ENCODE data around the gene BUD23. TPM values are rescaled to one million over a fixed set of nuclear protein-coding genes. Genes with fewer than 3 reads are reported as not detected.

The BUD23 gene
- total and polyA plus RNA-seq, 2 donors (not counting 3 experiments of a cell fraction or from before 2014, with no cell fraction given): 62.1 to 64.6 TPM

DNA sequence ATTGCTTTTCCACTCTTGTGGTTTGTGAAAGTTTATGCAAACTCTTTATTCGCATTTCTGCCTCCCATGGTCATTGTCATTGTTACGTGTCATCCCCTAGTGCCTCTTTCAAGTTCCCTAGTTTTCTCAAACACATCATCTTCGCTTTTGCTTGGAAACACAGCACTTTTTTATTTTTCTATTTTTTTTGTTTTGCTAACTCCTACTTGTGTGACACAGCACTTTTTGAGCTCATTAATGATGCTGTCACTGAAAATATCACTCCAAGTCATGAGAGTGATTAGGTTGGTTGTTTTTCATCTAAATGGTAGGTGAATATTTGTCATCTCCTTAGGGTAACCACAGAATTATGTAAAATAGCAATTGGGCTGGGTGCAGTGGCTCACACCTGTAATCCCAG is 44.6 kb downstream of the BUD23 start:
- ChIA-PET CTCF (interaction anchor here (0.8 to 3.8 kb wide), 4 partner anchors 10 to 121 kb away, joined by 3 to 34 read pairs (median 6); partner anchors contain the start of genes ABHD11 and VPS37D), POLR2A (no interaction called here)
- no peak for TF ChIP-seq EZH2 (IDR thresholded peaks at IDR 0.05; ENCODE audit: borderline replicate concordance, low read depth, low read length, severe bottlenecking)
- TF ChIP-seq, protein P1, sequence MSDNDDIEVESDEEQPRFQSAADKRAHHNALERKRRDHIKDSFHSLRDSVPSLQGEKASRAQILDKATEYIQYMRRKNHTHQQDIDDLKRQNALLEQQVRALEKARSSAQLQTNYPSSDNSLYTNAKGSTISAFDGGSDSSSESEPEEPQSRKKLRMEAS (IDR thresholded peaks at IDR 0.05; ENCODE audit: insufficient read depth, insufficient read length): no peak
- DNase-seq (ENCODE audit: low read depth, low spot score): no peak
- H3K79me2 ChIP-seq (ENCODE audit: control insufficient read depth, insufficient read depth, low read length): no peaks in the 10 kb centered on the region
- no peak for FAIRE-seq
- H3K4me2 ChIP-seq (ENCODE audit: insufficient read depth, low read length): no peak overlapping the region
- H3K27ac ChIP-seq (ENCODE audit: insufficient read depth, low read depth, low read length): no peak overlapping the region
- no peak overlapping the region for H3K4me3 ChIP-seq (replicated peaks in 1 of 3; ENCODE audit: insufficient read depth in 1 of 3, low read depth in 1 of 3, low read length in 3 of 3)
- H3K27me3 ChIP-seq (ENCODE audit: control insufficient read depth in 2 of 2, insufficient read depth in 2 of 2, low read length in 2 of 2): no peaks in the 10 kb centered on the region
- peaks cover 5% of the 10 kb centered on the region for H3K4me1 ChIP-seq (ENCODE audit: control insufficient read depth, extremely low read depth, insufficient read depth, low read length)
- H3K9me3 ChIP-seq (replicated peaks; ENCODE audit: control insufficient read depth, insufficient read depth, low read length): no peaks in the 10 kb centered on the region
- H4K20me1 ChIP-seq (replicated peaks; ENCODE audit: control insufficient read depth, extremely low read depth, insufficient read depth, low read length): no peaks in the 10 kb centered on the region
- H3K9ac ChIP-seq (replicated peaks; ENCODE audit: extremely low read depth, insufficient read depth, low read length): no peak overlapping the region
- no peaks in the 10 kb centered on the region for H3K9me1 ChIP-seq (replicated peaks; ENCODE audit: control insufficient read depth, extremely low read depth, insufficient read depth, low read length)
- dilution Hi-C loops (cut with MboI; ENCODE audit: extremely low pct_ligation_motif_present, low sequenced_read_pairs) (no loop called here), intact Hi-C loops (cut with micrococcal nuclease) (no loop called here)
- no TSS peak for BruUV-seq (replicated peaks)
- no peaks in the 10 kb centered on the region for H3K36me3 ChIP-seq (ENCODE audit: control insufficient read depth in 2 of 2, extremely low read depth in 1 of 2, insufficient read depth in 2 of 2, low read length in 2 of 2)
- H2AFZ ChIP-seq (ENCODE audit: low read depth, low read length): no peak overlapping the region

DNA sequence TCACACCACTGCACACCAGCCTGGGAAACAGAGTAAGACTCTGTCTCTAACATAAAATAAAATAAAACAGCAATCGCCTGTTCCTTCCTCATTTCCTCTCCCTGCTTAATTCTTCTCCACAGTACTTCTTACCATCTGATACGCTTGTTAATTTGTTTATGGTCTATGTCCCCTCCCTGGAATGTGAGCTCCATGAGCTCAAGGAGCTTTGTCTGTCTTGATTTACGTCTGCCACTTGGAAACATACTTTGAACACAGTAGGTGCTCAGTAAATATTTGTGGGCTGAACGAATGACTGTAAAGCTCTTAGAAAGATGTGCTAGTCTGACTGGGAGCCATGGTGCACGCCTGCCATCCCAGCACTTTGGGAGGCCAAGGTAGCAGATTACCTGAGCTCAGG is 45.2 kb downstream of the BUD23 start:
- CTCF ChIA-PET: interaction anchor here (0.8 to 3.8 kb wide), 5 partner anchors 10 to 122 kb away, joined by 3 to 34 read pairs (median 4); partner anchors contain the start of genes ABHD11 and VPS37D

More for the DNA sequence above, 45.2 kb downstream of the BUD23 start:
- Histone ChIP-seq H4K20me1 (replicated peaks; ENCODE audit: control insufficient read depth, extremely low read depth, insufficient read depth, low read length) (no peaks in the 10 kb centered on the region), H3K4me1 (ENCODE audit: control insufficient read depth, extremely low read depth, insufficient read depth, low read length) (peaks cover 5% of the 10 kb centered on the region), H3K36me3 (ENCODE audit: control insufficient read depth in 2 of 2, extremely low read depth in 1 of 2, insufficient read depth in 2 of 2, low read length in 2 of 2) (no peaks in the 10 kb centered on the region), H3K9me1 (replicated peaks; ENCODE audit: control insufficient read depth, extremely low read depth, insufficient read depth, low read length) (no peaks in the 10 kb centered on the region), H3K9me3 (replicated peaks; ENCODE audit: control insufficient read depth, insufficient read depth, low read length) (no peaks in the 10 kb centered on the region), H3K9ac (replicated peaks; ENCODE audit: extremely low read depth, insufficient read depth, low read length) (no peak overlapping the region), H3K27ac (ENCODE audit: insufficient read depth, low read depth, low read length) (no peak overlapping the region), H3K4me3 (replicated peaks in 1 of 3; ENCODE audit: insufficient read depth in 1 of 3, low read depth in 1 of 3, low read length in 3 of 3) (no peak overlapping the region), H3K4me2 (ENCODE audit: insufficient read depth, low read length) (no peak overlapping the region), H3K27me3 (ENCODE audit: control insufficient read depth in 2 of 2, insufficient read depth in 2 of 2, low read length in 2 of 2) (no peaks in the 10 kb centered on the region), H2AFZ (ENCODE audit: low read depth, low read length) (no peak overlapping the region), H3K79me2 (ENCODE audit: control insufficient read depth, insufficient read depth, low read length) (no peaks in the 10 kb centered on the region)
- dilution Hi-C loops (cut with MboI; ENCODE audit: extremely low pct_ligation_motif_present, low sequenced_read_pairs) (no loop called here), intact Hi-C loops (cut with micrococcal nuclease) (no loop called here)
- no peak for DNase-seq (ENCODE audit: low read depth, low spot score)
- FAIRE-seq: no peak
- POLR2A ChIA-PET: no interaction called here
- BruUV-seq (replicated peaks): no TSS peak
- TF ChIP-seq GATA2 (IDR thresholded peaks at IDR 0.05; ENCODE audit: insufficient read depth, insufficient read length, low read depth, low read length) (no peak), JUN (IDR thresholded peaks at IDR 0.05; ENCODE audit: borderline replicate concordance, insufficient read depth, insufficient read length, low read depth) (no peak), POLR2AphosphoS5 (IDR thresholded peaks at IDR 0.05; ENCODE audit: insufficient read depth, low read depth, low read length) (no peak), POLR2A (IDR thresholded peaks at IDR 0.05; ENCODE audit: low read depth, low read length) (no peak), MYC (IDR thresholded peaks at IDR 0.05; ENCODE audit: low read depth, low read length) (no peak), EZH2 (IDR thresholded peaks at IDR 0.05; ENCODE audit: borderline replicate concordance, low read depth, low read length, severe bottlenecking) (no peak), FOS (IDR thresholded peaks at IDR 0.05; ENCODE audit: borderline replicate concordance, insufficient read depth, low read length) (no peak)
- TF ChIP-seq, protein P2, sequence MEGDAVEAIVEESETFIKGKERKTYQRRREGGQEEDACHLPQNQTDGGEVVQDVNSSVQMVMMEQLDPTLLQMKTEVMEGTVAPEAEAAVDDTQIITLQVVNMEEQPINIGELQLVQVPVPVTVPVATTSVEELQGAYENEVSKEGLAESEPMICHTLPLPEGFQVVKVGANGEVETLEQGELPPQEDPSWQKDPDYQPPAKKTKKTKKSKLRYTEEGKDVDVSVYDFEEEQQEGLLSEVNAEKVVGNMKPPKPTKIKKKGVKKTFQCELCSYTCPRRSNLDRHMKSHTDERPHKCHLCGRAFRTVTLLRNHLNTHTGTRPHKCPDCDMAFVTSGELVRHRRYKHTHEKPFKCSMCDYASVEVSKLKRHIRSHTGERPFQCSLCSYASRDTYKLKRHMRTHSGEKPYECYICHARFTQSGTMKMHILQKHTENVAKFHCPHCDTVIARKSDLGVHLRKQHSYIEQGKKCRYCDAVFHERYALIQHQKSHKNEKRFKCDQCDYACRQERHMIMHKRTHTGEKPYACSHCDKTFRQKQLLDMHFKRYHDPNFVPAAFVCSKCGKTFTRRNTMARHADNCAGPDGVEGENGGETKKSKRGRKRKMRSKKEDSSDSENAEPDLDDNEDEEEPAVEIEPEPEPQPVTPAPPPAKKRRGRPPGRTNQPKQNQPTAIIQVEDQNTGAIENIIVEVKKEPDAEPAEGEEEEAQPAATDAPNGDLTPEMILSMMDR (IDR thresholded peaks at IDR 0.05; ENCODE audit: extremely low read depth in 1 of 2, insufficient read depth in 1 of 2, low read depth in 1 of 2, low read length in 2 of 2): no peak
- TF ChIP-seq, protein P1 (IDR thresholded peaks at IDR 0.05; ENCODE audit: insufficient read depth, insufficient read length): no peak

Measured in endothelial cell of umbilical vein (primary cell).